ENCODE measurements around the gene GP5. TPM values are rescaled to one million over a fixed set of nuclear protein-coding genes. Genes with fewer than 3 reads are reported as not detected.

GP5 gene
- polyA plus RNA-seq, 3 donors, result 0.12 TPM; not detected in 2

DNA sequence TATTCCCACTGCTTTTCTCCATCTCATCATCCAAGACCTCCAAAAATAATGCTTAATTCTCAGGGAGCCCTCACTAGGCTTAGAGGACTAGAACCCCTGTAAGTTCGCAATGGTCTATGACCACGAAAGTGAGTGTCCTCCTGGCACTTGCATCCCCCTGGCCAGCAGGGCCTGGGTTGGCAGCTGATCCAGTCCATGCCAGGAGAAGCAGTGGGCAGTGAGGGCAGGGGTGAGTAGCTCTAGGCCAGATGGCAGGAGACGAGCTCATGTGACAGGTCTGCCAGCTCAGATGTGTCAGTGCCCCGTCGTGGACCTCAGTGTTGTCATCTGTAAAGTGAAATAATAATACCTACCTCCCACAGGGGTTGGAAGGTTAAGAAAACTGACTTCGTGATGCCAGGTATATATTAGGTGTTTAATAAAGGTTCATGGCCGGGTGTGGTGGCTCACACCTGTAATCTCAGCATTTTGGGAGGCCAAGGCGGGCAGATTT is 11.1 kb downstream of the GP5 start:
- WGBS (ENCODE audit: insufficient coverage), result 94% methylated on average over 3 of the region's 8 CpGs
- no peak for DNase-seq
- Histone ChIP-seq H3K4me3 (replicated peaks in 1 of 3; ENCODE audit: low read depth in 2 of 3, low read length in 3 of 3) (no peak overlapping the region), H3K4me2 (replicated peaks; ENCODE audit: extremely low read depth, low read length, poor library complexity, severe bottlenecking) (no peak overlapping the region), H3K36me3 (replicated peaks in 1 of 2; ENCODE audit: control insufficient read depth in 1 of 2, insufficient read depth in 2 of 2, low read length in 2 of 2) (no peaks in the 10 kb centered on the region), H3K27me3 (ENCODE audit: control insufficient read depth in 2 of 2, insufficient read depth in 2 of 2, low read length in 2 of 2) (peaks cover 0 to 7% of the 10 kb centered on the region in 2 donors), H3K4me1 (ENCODE audit: control insufficient read depth in 1 of 2, insufficient read depth in 2 of 2, low read length in 2 of 2) (no peaks in the 10 kb centered on the region), H3K27ac (ENCODE audit: low read depth in 1 of 2, low read length in 2 of 2) (no peak overlapping the region), H2AFZ (ENCODE audit: insufficient read depth, low read depth, low read length, poor library complexity, severe bottlenecking) (no peak overlapping the region), H4K20me1 (ENCODE audit: insufficient read depth, low read length) (no peaks in the 10 kb centered on the region), H3K79me2 (ENCODE audit: insufficient read depth, low read length) (no peaks in the 10 kb centered on the region), H3K9me3 (replicated peaks in 1 of 2; ENCODE audit: control insufficient read depth in 1 of 2, insufficient read depth in 1 of 2, low read length in 2 of 2) (peaks cover 0 to 6% of the 10 kb centered on the region in 2 donors), H3K9ac (ENCODE audit: insufficient read depth, low read length, poor library complexity, severe bottlenecking) (no peak overlapping the region)
- intact Hi-C loops (cut with micrococcal nuclease), result no loop called here
- H3K27me3 Mint-ChIP-seq (ENCODE audit: low read depth in 3 of 3), result peaks cover 16 to 29% (median 24%) of the 10 kb centered on the region in 3 donors
- TF ChIP-seq, protein P1, sequence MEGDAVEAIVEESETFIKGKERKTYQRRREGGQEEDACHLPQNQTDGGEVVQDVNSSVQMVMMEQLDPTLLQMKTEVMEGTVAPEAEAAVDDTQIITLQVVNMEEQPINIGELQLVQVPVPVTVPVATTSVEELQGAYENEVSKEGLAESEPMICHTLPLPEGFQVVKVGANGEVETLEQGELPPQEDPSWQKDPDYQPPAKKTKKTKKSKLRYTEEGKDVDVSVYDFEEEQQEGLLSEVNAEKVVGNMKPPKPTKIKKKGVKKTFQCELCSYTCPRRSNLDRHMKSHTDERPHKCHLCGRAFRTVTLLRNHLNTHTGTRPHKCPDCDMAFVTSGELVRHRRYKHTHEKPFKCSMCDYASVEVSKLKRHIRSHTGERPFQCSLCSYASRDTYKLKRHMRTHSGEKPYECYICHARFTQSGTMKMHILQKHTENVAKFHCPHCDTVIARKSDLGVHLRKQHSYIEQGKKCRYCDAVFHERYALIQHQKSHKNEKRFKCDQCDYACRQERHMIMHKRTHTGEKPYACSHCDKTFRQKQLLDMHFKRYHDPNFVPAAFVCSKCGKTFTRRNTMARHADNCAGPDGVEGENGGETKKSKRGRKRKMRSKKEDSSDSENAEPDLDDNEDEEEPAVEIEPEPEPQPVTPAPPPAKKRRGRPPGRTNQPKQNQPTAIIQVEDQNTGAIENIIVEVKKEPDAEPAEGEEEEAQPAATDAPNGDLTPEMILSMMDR (IDR thresholded peaks at IDR 0.05), result no peak
- peaks cover 2% of the 10 kb centered on the region for H3K4me1 Mint-ChIP-seq
- peak overlapping the region in 1 of 7 donors; percentile 16 for H3K27ac Mint-ChIP-seq
- no peak overlapping the region for H3K4me3 Mint-ChIP-seq
- H3K9me3 Mint-ChIP-seq, result peaks cover 5 to 10% (median 8%) of the 10 kb centered on the region in 7 donors
- H3K36me3 Mint-ChIP-seq, result no peaks in the 10 kb centered on the region

DNA sequence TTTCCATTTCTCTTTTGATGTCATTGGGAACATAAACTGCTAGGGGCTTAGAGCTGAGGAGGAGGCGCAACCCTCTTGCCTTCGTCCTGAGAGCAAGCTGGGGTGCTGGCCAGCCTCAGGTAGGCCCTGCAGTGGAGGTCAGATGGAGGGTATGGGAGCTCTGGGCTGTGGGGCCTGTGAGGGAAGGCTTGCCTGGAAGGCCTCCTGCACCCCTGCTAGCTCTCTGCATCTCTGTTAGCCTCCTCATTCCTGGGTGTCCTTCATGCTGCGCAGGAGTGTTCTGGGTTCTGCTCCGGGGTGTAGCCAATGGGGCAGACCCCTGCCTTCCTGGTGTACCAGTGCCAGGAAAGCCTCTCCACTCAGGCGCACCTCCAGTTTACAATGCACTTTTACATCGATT is 11.8 kb downstream of the GP5 start:
- H3K9ac ChIP-seq (ENCODE audit: insufficient read depth, low read length, poor library complexity, severe bottlenecking), result no peak overlapping the region
- peaks cover 14 to 26% (median 23%) of the 10 kb centered on the region in 3 donors for H3K27me3 Mint-ChIP-seq (ENCODE audit: low read depth in 3 of 3)
- H3K4me2 ChIP-seq (replicated peaks; ENCODE audit: extremely low read depth, low read length, poor library complexity, severe bottlenecking), result no peak overlapping the region
- no peak overlapping the region for H3K4me3 Mint-ChIP-seq
- H3K9me3 Mint-ChIP-seq, result peaks cover 5 to 10% (median 8%) of the 10 kb centered on the region in 7 donors
- H3K36me3 Mint-ChIP-seq, result no peaks in the 10 kb centered on the region
- DNase-seq, result no peak
- intact Hi-C loops (cut with micrococcal nuclease), result no loop called here
- H3K9me3 ChIP-seq (replicated peaks in 1 of 2; ENCODE audit: control insufficient read depth in 1 of 2, insufficient read depth in 1 of 2, low read length in 2 of 2), result peaks cover 0 to 6% of the 10 kb centered on the region in 2 donors
- WGBS (ENCODE audit: insufficient coverage), result 95% methylated on average over 3 of the region's 6 CpGs
- no peaks in the 10 kb centered on the region for H3K36me3 ChIP-seq (replicated peaks in 1 of 2; ENCODE audit: control insufficient read depth in 1 of 2, insufficient read depth in 2 of 2, low read length in 2 of 2)
- H2AFZ ChIP-seq (ENCODE audit: insufficient read depth, low read depth, low read length, poor library complexity, severe bottlenecking), result no peak overlapping the region
- H3K79me2 ChIP-seq (ENCODE audit: insufficient read depth, low read length), result no peaks in the 10 kb centered on the region
- no peaks in the 10 kb centered on the region for H3K4me1 ChIP-seq (ENCODE audit: control insufficient read depth in 1 of 2, insufficient read depth in 2 of 2, low read length in 2 of 2)
- peaks cover 2% of the 10 kb centered on the region for H3K4me1 Mint-ChIP-seq
- H4K20me1 ChIP-seq (ENCODE audit: insufficient read depth, low read length), result no peaks in the 10 kb centered on the region
- no peak overlapping the region for H3K4me3 ChIP-seq (replicated peaks in 1 of 3; ENCODE audit: low read depth in 2 of 3, low read length in 3 of 3)
- TF ChIP-seq, protein P1 (IDR thresholded peaks at IDR 0.05), result no peak
- peaks cover 0 to 2% of the 10 kb centered on the region in 2 donors for H3K27me3 ChIP-seq (ENCODE audit: control insufficient read depth in 2 of 2, insufficient read depth in 2 of 2, low read length in 2 of 2)
- no peak overlapping the region for H3K27ac ChIP-seq (ENCODE audit: low read depth in 1 of 2, low read length in 2 of 2)
- peak overlapping the region in 1 of 7 donors; percentile 12 for H3K27ac Mint-ChIP-seq
